Measurements from ENCODE around the gene IRGC.
"Not testable (repeated sequence)": the region's sequence is repeated elsewhere in the genome, so short reads cannot be mapped to it uniquely, and the experiment has no call there.

The IRGC gene

DNA sequence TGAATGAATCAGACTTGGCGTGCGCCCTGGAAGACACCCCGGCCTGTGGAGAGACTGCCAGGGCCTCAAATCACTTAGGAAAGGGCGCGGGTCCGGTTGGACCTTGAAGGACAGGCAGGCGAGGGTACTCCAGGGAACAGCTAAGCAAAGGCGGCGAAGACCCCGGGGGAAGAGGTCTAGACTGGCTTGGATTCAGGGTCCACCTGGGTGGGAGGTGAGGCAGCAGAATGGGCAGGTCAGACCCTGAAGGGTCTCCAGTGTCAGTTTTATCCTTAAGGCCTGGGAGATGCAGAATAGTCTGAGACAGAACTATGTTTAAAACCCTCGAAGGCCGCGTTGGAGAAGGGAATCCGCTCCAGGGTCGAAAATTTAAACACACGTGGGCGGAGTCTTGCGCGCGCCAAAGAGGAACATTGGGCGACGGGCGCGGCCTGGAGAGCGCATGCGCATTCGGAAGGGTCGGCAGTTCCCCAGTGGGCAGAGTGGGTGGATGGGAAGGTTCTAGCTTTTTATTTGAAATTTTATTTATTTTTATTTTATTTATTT lies 39.5 kb downstream of the IRGC start:
- DNase-seq (ENCODE audit: low read depth) = peak; percentile 63

DNA sequence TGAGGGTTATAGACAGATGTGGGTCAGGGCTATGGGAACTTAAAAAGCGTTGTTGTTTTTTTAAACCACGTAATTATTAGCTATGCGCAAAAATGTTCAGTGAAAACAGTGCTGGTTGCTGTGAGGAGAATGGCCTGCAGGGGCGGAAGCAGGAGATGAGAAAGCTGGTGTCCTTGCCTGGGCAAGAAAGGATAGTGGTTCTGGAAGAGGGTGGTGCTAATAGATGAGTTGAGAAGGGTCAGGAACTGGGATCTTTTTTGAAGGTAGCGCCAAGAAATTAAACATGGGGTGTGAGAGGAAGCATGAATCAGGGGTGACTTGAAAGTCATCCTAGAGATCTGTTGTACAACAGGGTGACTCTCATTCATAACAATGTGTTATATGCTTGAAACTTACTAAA lies 43.6 kb downstream of the IRGC start:
- DNase-seq (ENCODE audit: low read depth) = no peak

DNA sequence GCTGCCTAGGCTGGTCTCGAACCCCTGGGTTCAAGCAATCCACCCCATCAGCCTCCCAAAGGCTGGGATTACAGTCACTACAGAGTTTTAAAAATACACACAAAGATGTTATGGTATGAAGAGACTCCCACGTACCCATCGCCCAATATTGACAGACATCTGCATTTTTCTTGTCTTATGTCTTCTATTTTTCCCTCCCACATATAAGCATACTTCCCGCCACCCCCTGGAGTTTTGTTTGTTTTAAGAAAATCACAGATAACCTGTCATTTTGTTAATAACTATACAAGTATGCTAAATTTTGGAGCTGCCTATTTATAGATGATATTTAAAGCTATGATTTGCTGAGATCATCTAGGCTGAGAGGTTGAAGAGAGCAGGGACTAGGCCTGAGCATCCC lies 45.1 kb downstream of the IRGC start:
- DNase-seq (ENCODE audit: low read depth) = no peak

DNA sequence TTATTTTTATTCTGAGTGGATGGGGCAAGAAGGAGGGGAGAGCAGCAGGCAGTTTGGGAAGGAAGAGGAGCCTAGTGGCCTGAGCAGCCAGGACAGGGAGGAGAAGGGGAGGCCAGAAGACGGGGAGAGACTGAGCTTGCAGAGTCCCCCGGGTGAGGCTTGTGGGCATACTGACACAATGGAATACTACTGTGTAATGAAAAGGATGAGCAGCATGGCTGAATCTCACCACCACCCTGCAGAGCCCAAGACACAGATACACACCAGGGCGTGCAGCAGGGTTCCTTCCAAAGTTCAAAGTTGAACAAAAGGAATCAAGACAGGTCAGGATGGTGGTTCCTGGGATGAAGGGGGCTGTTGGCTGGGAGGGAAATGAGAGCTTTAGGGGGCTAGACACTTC lies 46.9 kb downstream of the IRGC start:
- DNase-seq (ENCODE audit: low read depth) = no peak

GRCh38 chr19:43763473-43763939 lies 47.6 kb downstream of the IRGC start:
- DNase-seq (ENCODE audit: low read depth) = no peak

DNA sequence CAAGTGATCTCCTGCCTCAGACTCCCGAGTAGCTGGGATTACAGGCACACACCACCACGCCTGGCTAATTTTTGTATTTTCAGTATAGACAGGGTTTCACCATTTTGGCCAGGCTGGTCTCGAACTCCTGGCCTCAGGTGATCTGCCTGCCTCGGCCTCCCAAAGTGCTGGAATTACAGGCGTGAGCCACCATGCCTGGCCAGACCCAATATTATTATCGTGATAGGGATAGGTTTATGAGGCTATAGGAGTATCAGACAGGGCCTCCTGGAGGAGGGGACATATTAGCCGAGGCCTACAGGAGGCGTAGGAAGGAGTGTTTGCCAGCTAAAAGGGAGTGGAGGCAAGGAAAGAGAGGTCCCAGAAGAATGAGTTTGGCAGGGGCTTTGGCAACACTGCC lies 48.8 kb downstream of the IRGC start:
- not testable (repeated sequence) for DNase-seq (ENCODE audit: low read depth)

- DNase-seq (ENCODE audit: low read depth) = peak; percentile 72
Observed at GRCh38 chr19:43765109-43765876, 49.4 kb downstream of the IRGC start.

GRCh38 chr19:43766755-43767043 lies 50.8 kb downstream of the IRGC start:
- no peak for DNase-seq (ENCODE audit: low read depth)

DNA sequence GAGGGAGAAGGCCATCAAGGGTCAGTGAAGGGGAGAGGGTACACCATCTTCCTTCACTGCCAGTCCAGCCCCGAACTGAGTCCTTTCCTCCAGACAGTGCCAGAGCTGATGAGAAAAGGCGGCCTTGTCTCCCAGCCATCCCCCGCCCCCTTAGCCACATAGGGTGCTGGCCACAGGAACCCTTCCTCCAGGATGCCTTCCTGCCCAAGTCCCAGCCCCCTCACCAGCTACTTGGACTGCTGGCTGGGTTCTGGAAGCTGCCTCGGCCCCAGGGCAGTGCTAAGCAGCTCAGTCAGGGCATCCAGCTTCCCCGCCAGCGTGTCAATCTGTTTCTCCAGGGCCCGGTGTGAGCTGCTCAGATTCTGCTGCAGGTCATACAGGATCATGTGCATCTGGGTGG lies 51.4 kb downstream of the IRGC start:
- DNase-seq (ENCODE audit: low read depth) = no peak

GRCh38 chr19:43767818-43768217 lies 51.9 kb downstream of the IRGC start:
- no peak for DNase-seq (ENCODE audit: low read depth)

DNA sequence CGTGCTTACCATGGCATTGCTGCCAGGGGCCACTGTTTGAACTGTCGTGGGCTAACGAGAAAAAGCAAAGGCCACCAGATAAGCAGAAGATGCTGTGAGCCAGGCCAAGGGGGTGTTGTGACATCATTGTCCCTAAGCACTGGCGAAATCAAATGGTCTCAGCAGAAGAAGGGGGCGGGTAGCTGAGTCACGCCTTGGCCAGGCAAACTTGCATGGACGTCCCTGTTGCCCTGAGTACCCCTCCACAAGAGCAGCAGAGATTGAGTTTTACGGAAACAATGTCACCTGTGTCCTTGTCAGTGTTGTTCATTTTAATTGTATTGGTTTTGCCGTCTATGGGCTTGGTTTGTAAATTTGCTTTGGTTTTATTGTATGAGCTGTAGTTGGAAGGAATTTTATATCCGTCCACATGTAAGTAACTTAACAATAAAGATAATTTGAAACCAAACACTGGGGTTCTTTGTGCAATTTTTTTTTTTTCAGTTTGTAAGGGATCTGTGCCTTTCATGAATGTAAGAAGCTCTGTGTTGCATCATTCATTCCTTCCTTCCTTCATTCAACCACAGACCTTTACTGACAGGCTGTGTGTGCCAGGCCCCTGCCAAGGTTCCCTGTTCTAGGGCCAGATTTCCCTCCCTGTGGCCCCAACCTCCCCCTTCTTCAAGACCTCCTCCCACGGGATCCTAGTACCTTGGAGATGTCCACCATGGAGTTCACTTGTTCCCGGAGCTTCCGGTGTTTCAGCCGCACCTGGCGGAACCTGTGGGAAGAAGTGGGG lies 52.6 kb downstream of the IRGC start:
- DNase-seq (ENCODE audit: low read depth) = no peak

DNA sequence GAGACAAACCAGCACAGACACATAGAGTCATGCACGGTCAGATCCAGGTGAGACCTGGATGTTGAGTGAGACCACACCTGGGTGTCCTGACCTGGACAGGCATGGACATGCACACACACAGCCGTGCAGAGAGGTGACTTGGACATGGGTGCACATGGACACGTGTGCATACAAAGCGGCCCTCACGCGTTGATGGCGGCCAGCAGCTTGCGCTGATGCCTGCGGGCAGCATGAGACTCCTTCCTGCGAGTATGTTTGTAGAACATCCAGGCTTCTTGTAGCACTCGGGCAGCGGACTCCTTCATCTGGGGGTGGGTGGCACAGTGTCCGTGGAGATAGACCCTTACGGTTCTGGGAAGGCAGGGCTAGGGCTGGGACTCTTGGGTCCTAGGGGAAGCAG lies 53.4 kb downstream of the IRGC start:
- no peak for DNase-seq (ENCODE audit: low read depth)

Data from T-helper 22 cell (primary cell).